ENCODE measurements around the gene PRR36. TPM values are rescaled to one million over a fixed set of nuclear protein-coding genes. Genes with fewer than 3 reads are reported as not detected.

Gene PRR36
- total RNA-seq, 4 donors from 2014 or later, result 0.72 to 0.93 (median 0.83) TPM

DNA sequence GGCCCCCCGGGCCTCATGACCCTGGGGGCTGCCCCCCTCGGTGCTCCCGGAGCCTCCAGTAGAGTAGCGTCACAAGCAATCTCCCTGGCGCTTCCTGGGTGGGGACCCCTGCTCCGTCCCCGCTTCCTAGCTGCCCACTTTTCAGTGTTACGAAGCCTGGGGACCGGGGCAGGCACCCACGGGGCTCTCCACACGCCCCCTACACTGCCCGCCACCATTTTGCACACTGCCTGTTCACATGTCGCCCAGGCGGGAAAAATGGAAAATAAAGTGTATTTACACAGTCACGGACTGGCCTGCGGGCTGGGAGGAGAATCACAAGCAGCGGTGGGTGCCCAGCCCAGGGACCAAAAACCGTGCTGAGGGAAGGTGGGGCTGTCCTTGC is 9.5 kb downstream of the PRR36 start:
- no peak overlapping the region for H3K4me3 ChIP-seq (ENCODE audit: low read depth, poor library complexity, severe bottlenecking)
- TF ChIP-seq, protein P1, sequence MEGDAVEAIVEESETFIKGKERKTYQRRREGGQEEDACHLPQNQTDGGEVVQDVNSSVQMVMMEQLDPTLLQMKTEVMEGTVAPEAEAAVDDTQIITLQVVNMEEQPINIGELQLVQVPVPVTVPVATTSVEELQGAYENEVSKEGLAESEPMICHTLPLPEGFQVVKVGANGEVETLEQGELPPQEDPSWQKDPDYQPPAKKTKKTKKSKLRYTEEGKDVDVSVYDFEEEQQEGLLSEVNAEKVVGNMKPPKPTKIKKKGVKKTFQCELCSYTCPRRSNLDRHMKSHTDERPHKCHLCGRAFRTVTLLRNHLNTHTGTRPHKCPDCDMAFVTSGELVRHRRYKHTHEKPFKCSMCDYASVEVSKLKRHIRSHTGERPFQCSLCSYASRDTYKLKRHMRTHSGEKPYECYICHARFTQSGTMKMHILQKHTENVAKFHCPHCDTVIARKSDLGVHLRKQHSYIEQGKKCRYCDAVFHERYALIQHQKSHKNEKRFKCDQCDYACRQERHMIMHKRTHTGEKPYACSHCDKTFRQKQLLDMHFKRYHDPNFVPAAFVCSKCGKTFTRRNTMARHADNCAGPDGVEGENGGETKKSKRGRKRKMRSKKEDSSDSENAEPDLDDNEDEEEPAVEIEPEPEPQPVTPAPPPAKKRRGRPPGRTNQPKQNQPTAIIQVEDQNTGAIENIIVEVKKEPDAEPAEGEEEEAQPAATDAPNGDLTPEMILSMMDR (IDR thresholded peaks at IDR 0.05), result no peak
- TF ChIP-seq POLR2A (IDR thresholded peaks at IDR 0.05), result no peak
- intact Hi-C loops (cut with DNase I; ENCODE audit: low total_unique reads), result no loop called here
- DNase-seq (ENCODE audit: low spot score in 2 of 2), result no peak
- 66 to 68% methylated on average over 18 of the region's 18 CpGs for WGBS, 2 donors

DNA sequence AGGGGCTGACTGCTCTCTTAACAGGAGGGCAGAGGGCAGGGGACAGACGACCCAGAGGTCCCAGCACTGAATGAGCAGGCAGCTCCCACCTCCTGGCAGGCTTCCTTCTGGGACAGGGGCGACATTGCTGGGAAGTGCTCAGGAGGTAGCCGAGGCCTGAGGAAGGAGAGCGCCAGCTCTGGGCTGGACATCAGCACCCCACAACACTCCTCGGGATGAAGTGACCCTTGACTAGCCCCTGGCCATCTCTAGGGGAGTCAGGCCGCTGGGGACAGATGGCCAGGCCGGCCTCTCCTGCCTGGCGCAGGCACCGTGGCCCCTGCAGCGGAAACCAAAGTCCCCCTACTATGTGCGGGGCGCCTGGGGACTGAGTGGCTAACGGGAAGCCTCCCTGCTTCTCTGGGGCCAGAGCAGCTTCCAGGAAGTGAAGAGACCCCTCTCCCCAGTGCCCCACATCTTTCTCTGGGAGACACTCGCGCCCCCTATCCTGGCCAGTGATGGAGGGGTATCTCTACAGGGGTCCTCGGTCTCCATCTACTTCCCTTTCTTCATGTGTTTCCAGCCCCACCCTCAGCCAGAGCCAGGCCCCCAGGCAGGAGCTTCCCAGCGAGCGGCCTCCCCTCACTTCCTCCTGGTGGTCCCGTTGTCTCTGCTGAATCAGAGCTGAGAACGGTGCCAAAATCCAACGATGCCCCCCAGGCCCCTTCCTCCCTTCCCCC is 10.1 kb downstream of the PRR36 start:
- no peak for DNase-seq (ENCODE audit: low spot score in 2 of 2)
- WGBS, 2 donors, result 68 to 87% methylated on average over 10 to 13 of the region's 21 CpGs
- TF ChIP-seq, protein P1 (IDR thresholded peaks at IDR 0.05), result no peak
- no peak for TF ChIP-seq POLR2A (IDR thresholded peaks at IDR 0.05)
- no peak overlapping the region for H3K4me3 ChIP-seq (ENCODE audit: low read depth, poor library complexity, severe bottlenecking)
- intact Hi-C loops (cut with DNase I; ENCODE audit: low total_unique reads), result no loop called here

DNA sequence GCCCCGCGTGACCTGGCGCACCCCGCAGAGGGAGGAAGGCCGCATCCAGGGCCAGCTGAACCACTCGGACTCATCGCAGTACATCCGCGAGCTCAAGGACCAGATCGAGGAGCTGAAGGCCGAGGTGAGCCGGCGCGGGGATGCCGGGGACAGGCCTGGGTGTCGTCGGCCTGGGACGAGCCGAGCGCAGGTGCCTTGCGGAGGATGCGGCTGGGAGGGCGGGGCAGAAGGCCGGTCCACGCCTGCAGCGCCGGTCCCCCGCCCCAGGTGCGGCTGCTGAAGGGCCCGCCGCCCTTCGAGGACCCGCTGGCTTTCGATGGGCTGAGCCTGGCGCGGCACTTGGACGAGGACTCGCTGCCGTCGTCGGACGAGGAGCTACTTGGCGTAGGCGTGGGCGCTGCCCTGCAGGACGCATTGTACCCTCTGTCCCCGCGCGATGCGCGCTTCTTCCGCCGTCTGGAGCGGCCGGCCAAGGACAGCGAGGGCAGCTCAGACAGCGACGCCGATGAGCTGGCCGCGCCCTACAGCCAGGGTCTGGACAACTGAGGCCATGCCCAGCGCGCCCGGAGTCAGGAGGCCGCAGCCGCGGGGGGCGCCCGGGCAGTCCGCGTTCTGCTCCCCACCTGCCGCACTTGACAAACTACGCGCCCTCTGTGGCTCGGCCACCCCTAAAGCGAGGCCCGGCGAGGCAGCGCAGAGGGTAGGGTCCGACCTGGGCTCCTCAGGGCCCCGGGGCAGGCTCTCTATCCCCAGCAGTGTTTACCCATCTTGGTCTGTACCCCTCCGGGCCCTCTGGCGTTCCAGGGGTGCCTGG is 10.8 kb downstream of the PRR36 start:
- no peak overlapping the region for H3K4me3 ChIP-seq (ENCODE audit: low read depth, poor library complexity, severe bottlenecking)
- 80 to 87% methylated on average over 64 to 74 of the region's 83 CpGs for WGBS, 2 donors
- intact Hi-C loops (cut with DNase I; ENCODE audit: low total_unique reads), result no loop called here
- no peak for TF ChIP-seq POLR2A (IDR thresholded peaks at IDR 0.05)
- TF ChIP-seq, protein P1 (IDR thresholded peaks at IDR 0.05), result no peak
- no peak for DNase-seq (ENCODE audit: low spot score in 2 of 2)

DNA sequence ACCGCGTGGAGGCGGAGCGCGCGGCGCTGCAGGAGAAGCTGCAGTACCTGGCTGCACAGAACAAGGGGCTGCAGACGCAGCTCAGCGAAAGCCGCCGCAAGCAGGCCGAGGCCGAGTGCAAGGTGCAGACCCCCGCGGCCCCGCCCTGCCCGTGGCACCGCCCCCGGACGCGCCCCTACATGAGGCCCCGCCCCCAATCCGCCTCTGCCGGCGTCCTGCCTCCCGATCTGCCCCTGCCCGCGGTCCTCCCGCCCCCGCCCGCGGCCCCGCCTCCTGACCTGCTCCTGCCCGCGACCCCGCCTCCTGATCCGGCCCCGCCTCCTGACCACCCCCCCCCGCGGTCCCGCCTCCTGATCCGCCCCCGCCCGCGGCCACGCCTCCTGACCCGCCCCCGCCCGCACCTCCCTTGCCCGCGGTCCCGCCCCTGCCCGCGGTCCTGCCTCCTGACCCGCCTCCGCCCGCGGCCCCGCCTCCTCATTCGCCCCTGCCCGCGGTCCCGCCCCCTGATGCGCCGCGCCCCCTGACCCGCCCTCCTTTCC is 11.7 kb downstream of the PRR36 start:
- 18% methylated on average over 28 of the region's 67 CpGs; no CpG with 5 or more reads in 1 of the 2 donors for WGBS, 2 donors
- DNase-seq (ENCODE audit: low spot score in 2 of 2), result peak in 1 of 2 donors; percentile 92
- intact Hi-C loops (cut with DNase I; ENCODE audit: low total_unique reads), result no loop called here
- TF ChIP-seq, protein P1 (IDR thresholded peaks at IDR 0.05), result no peak
- no peak for TF ChIP-seq POLR2A (IDR thresholded peaks at IDR 0.05)
- no peak overlapping the region for H3K4me3 ChIP-seq (ENCODE audit: low read depth, poor library complexity, severe bottlenecking)

DNA sequence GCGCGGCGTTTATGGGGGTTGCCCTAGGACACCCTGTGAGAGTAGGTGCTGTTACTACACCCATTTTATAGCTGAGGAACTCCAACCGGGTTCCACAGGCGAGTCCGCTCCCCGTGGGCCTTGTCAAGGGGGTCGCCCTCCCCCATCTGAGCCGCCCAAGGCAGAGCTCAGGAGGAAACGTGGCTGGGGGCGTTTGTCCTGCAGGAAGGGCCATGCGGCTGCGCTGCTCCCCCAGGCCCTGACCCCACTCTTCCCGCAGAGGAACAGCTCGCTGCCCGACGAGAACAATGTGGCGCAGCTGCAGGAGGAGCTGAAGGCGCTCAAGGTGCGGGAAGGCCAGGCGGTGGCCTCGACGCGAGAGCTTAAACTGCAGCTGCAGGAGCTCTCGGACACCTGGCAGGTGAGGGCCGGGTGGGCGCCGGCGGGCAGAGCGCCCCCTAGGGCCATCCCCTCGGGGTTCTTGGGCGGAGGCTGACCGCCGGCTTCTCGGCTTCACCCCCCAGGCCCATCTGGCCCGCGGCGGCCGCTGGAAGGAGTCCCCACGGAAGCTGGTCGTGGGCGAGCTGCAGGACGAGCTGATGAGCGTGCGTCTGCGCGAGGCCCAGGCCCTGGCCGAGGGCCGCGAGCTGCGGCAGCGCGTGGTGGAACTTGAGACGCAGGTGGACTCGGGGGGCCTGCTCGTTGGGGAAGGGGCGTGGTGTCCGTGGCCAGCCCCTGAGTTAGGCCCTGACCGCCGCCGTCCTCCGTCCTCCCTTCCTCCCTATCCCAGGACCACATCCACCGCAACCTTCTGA is 12.4 kb downstream of the PRR36 start:
- DNase-seq (ENCODE audit: low spot score in 2 of 2), result no peak
- H3K4me3 ChIP-seq (ENCODE audit: low read depth, poor library complexity, severe bottlenecking), result no peak overlapping the region
- TF ChIP-seq POLR2A (IDR thresholded peaks at IDR 0.05), result no peak
- WGBS, 2 donors, result 60 to 66% methylated on average over 23 to 49 of the region's 63 CpGs
- intact Hi-C loops (cut with DNase I; ENCODE audit: low total_unique reads), result no loop called here
